ENCODE data around the gene IFT43. TPM values are rescaled to one million over a fixed set of nuclear protein-coding genes. Genes with fewer than 3 reads are reported as not detected.

Gene IFT43
- 42.2 TPM for total RNA-seq

GRCh38 chr14:75985618-75986438 is at the start of gene IFT43:
TSS of gene IFT43 (plus strand) at chr14:75985763. CDS start at chr14:75985787, 24 bp downstream.

DNA sequence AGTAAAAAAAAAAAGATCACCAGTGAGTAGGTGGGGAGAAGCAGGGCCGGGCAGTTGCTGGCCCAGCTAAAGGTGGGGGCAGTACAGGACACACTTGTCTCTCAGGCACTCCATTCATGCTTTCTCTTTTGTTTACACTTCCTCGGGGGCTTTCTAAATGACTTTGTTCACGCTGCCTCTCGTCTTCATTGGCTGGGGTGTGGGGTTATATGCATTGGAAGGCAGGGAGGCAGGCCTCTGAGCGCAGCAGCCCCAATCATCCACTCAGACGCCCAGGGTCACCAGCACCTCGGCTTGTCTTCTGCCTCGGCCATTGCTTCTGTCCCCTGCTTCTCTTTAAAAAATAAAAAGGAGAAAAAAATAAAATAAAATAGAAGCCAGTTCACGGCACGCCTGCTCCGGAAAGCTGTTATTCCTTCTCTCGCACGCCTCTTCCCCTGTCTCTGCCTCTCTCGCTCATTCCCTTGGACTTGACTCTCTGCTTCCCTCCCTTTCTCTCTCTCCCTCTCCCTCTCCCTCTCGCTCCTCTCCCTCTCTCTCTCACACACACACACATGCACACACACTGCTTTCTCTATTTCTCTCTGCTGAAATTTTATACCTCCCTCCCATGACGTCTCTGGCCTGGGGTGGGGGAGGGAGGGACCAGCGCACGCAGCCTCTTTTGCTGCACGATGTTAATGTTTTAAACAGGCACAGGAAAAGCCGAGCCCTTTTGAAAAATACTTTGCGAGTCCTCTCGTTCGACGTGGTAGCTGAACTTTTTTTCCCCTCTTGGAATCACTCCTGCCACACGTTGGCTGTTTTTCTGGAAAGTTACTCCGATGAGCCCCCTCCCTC is 3.9 kb upstream of the IFT43 start, which contains the start of gene TGFB3:
Gene TGFB3 (minus strand): TSS at position 570 of the 840 bp plus-strand sequence. CDS start 1,102 bp downstream, outside the sequence.

Other genes starting within 250 kb of the IFT43 start
- gene TGFB3, start 3.8 kb upstream of the IFT43 start, total RNA-seq, result 51.6 TPM
- 137 TPM for gene GPATCH2L, start 166.2 kb downstream of the IFT43 start, total RNA-seq

Data from camera-type eye (tissue), 1 donor.